OCI-LY3 (cell line): ENCODE measurements around the gene PCP4.

Source experiments
- CTCF ChIP-seq: fragments of 200-600, 300-600 bp; sonication (generic); IDR thresholded peaks from 2 replicates; pipeline ENCODE4 v1.5.1; 2014; ENCODE audit warnings: antibody characterized with exemption, low read length, low read depth
- EZH2phosphoT487 ChIP-seq: fragments of 200-600 bp; shearing (Covaris generic); IDR thresholded peaks from 2 replicates; pipeline ENCODE4 v1.6.1; 2018; ENCODE audit warnings: antibody characterized with exemption, mixed run types, low read depth

- TF ChIP-seq CTCF: no peak
- TF ChIP-seq EZH2phosphoT487: no peak
Observed at GRCh38 chr21:39932335-39932734, 65.1 kb downstream of the PCP4 start.
